Cardiac fibroblast (primary cell): ENCODE measurements around the gene CHP2.

Experiments
- DNase-seq, 2 donors: peaks; one replicate each; pipeline versions ENCODE4 v3.0.0 to v3.0.0-alpha.2; 2010; ENCODE audit warnings: low read depth in 2 of 2
- H3K4me3 ChIP-seq, 2 donors: replicated peaks in 1 of 2; 1 replicate in 1 of 2; 2 replicates in 1 of 2; pipeline ENCODE4 v1.5.1; 2011; ENCODE audit warnings: low read depth in 2 of 2, low read length in 2 of 2, mild to moderate bottlenecking in 2 of 2, moderate library complexity in 1 of 2
- TF ChIP-seq, protein P1 (sequence below): IDR thresholded peaks from one replicate; pipeline ENCODE4 v1.5.1; 2011; ENCODE audit warnings: low read depth, mild to moderate bottlenecking, low read length, inconsistent platforms

The CHP2 gene

DNA sequence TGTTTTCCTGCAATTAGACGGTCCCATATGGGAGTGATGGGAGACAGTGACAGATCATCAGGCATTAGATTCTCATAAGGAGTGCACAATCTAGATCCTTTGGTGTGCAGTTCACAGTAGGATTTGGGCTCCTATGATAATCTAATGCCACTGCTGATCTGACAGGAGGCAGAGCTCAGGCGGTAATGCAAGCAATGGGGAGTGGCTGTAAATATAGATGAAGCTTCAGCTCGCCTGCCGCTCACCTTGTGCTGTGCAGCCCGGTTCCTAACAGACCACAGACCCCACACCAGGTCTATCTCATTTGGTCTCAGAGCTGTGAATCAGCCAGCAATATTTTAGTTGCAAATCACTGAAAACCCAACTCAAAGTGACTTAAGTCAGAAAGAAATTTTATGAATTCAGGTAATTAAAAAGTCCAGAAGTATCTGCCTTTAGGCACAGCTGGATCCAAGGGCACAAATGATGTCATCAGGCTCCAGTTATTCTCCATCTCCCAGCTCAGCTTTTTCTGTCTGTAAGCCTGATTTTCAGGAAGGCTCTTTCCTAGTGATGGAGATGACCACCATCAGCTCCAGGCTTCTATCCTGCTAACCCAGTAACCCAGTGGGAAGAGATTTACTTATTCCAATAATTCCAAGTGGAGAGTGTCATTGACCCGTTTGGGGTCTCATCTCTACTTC, 3.3 kb downstream of the CHP2 start:
- no peak for DNase-seq
- H3K4me3 ChIP-seq: no peak overlapping the region
- TF ChIP-seq, protein P1, sequence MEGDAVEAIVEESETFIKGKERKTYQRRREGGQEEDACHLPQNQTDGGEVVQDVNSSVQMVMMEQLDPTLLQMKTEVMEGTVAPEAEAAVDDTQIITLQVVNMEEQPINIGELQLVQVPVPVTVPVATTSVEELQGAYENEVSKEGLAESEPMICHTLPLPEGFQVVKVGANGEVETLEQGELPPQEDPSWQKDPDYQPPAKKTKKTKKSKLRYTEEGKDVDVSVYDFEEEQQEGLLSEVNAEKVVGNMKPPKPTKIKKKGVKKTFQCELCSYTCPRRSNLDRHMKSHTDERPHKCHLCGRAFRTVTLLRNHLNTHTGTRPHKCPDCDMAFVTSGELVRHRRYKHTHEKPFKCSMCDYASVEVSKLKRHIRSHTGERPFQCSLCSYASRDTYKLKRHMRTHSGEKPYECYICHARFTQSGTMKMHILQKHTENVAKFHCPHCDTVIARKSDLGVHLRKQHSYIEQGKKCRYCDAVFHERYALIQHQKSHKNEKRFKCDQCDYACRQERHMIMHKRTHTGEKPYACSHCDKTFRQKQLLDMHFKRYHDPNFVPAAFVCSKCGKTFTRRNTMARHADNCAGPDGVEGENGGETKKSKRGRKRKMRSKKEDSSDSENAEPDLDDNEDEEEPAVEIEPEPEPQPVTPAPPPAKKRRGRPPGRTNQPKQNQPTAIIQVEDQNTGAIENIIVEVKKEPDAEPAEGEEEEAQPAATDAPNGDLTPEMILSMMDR: no peak

- DNase-seq: no peak
- H3K4me3 ChIP-seq: no peak overlapping the region
- TF ChIP-seq, protein P1: no peak
These were observed 11.1 kb downstream of the CHP2 start for GRCh38 chr16:23765933-23766332.

GRCh38 chr16:23768581-23768980, 13.8 kb downstream of the CHP2 start:
- DNase-seq: no peak
- TF ChIP-seq, protein P1: no peak
- H3K4me3 ChIP-seq: no peak overlapping the region

DNA sequence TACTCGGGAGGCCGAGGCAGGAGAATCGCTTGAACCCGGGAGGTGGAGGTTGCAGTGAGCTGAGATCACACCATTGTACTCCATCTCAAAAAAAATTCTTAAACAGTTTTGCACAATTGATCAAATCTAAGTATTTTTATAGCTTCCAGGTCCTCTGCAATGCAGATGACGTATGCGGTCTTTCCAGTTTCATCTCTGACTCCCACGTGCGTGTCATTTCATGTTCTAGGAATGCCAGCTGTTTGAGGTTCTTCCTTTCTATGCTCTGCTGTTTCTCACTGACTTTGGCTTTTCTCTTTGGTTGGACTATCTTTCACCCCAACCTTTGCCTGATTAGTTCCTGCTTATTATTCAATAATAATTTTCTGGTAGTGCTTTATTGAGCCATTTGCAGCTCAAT, 16.2 kb downstream of the CHP2 start:
- no peak overlapping the region for H3K4me3 ChIP-seq
- TF ChIP-seq, protein P1: no peak
- peak in 1 of 2 donors; percentile 7 for DNase-seq

GRCh38 chr16:23771642-23772041, 16.8 kb downstream of the CHP2 start:
- TF ChIP-seq, protein P1: no peak
- DNase-seq: no peak

DNA sequence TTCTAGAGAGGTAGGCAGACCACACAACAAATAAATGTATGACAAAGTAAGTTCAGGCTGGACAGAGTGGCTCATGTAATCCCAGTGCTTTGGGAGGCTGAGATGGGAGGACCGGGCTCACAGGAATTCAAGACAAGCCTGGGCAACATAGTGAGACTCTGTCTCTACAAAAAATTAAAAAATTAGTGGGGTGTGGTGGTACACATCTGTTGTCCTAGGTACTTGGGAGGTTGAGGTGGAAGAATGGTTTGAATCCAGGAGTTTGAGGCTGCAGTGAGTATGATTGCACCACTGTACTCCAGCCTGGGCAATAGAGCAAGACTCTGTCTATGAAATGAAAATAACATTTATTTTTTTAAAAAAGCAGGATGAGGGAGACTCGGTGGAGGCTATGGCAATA, 18.5 kb downstream of the CHP2 start:
- TF ChIP-seq, protein P1: no peak
- no peak overlapping the region for H3K4me3 ChIP-seq
- DNase-seq: no peak

More at GRCh38 chr16:23771642-23772041, 16.8 kb downstream of the CHP2 start:
- no peak overlapping the region for H3K4me3 ChIP-seq

GRCh38 chr16:23781176-23781575, 26.4 kb downstream of the CHP2 start:
- TF ChIP-seq, protein P1: no peak
- DNase-seq: no peak
- H3K4me3 ChIP-seq: no peak overlapping the region
